Type B pancreatic cell (in vitro differentiated cells): ENCODE data around the gene LEMD2. TPM values are rescaled to one million over a fixed set of nuclear protein-coding genes. Genes with fewer than 3 reads are reported as not detected.
"Not testable (repeated sequence)": the region's sequence is repeated elsewhere in the genome, so short reads cannot be mapped to it uniquely, and the experiment has no call there.

Experiments used
- DNase-seq: peaks from one replicate; pipeline ENCODE4 v3.0.0; 2021; ENCODE audit warnings: mixed read lengths; ENCODE audit not compliant: unreplicated experiment; ENCODE audit errors: extremely low spot score
- H3K27ac Mint-ChIP-seq: 2 replicates; pipeline ENCODE4 v1.8.0; 2021; ENCODE audit warnings: mild to moderate bottlenecking, mixed read lengths
- H3K27me3 Mint-ChIP-seq: 2 replicates; pipeline ENCODE4 v1.8.0; 2021; ENCODE audit warnings: mixed read lengths
- H3K36me3 Mint-ChIP-seq: 2 replicates; pipeline ENCODE4 v1.8.0; 2021; ENCODE audit warnings: mixed read lengths
- H3K4me1 Mint-ChIP-seq: one replicate; pipeline ENCODE4 v1.8.0; 2021; ENCODE audit warnings: mixed read lengths; ENCODE audit not compliant: unreplicated experiment
- H3K4me3 Mint-ChIP-seq: 2 replicates; pipeline ENCODE4 v1.8.0; 2021; ENCODE audit warnings: mild to moderate bottlenecking, mixed read lengths
- H3K9me3 Mint-ChIP-seq: 2 replicates; pipeline ENCODE4 v1.8.0; 2021; ENCODE audit warnings: mixed read lengths
- total RNA-seq: library from RNA; stranded (reverse); gene quantifications from 2 replicates; pipeline ENCODE4 v1.2.1, GENCODE V29; 2021; ENCODE audit warnings: low replicate concordance
- TF ChIP-seq, protein P1 (sequence below): fragments of 200-600 bp; sonication (generic); conservative IDR thresholded peaks from 2 replicates; pipeline ENCODE4 v1.5.0; 2021; ENCODE audit warnings: antibody characterized with exemption, mild to moderate bottlenecking

LEMD2 gene
- total RNA-seq, 1 donor from 2014 or later = 64.7 TPM

- H3K9me3 Mint-ChIP-seq = no peaks in the 10 kb centered on the region
- TF ChIP-seq, protein P1, sequence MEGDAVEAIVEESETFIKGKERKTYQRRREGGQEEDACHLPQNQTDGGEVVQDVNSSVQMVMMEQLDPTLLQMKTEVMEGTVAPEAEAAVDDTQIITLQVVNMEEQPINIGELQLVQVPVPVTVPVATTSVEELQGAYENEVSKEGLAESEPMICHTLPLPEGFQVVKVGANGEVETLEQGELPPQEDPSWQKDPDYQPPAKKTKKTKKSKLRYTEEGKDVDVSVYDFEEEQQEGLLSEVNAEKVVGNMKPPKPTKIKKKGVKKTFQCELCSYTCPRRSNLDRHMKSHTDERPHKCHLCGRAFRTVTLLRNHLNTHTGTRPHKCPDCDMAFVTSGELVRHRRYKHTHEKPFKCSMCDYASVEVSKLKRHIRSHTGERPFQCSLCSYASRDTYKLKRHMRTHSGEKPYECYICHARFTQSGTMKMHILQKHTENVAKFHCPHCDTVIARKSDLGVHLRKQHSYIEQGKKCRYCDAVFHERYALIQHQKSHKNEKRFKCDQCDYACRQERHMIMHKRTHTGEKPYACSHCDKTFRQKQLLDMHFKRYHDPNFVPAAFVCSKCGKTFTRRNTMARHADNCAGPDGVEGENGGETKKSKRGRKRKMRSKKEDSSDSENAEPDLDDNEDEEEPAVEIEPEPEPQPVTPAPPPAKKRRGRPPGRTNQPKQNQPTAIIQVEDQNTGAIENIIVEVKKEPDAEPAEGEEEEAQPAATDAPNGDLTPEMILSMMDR = no peak
- H3K4me1 Mint-ChIP-seq = peaks cover 27% of the 10 kb centered on the region
- no peak overlapping the region for H3K4me3 Mint-ChIP-seq
- DNase-seq = no peak
- no peak overlapping the region for H3K27ac Mint-ChIP-seq
- H3K27me3 Mint-ChIP-seq = peaks cover 20% of the 10 kb centered on the region
- no peaks in the 10 kb centered on the region for H3K36me3 Mint-ChIP-seq
Observed at GRCh38 chr6:33833599-33833998, 44.7 kb upstream of the LEMD2 start.

GRCh38 chr6:33832831-33833230, 43.9 kb upstream of the LEMD2 start:
- not testable (repeated sequence) for H3K4me3 Mint-ChIP-seq, H3K27ac Mint-ChIP-seq, DNase-seq, H3K9me3 Mint-ChIP-seq, H3K36me3 Mint-ChIP-seq
- peaks cover 28% of the 10 kb centered on the region for H3K27me3 Mint-ChIP-seq
- peaks cover 26% of the 10 kb centered on the region for H3K4me1 Mint-ChIP-seq

DNA sequence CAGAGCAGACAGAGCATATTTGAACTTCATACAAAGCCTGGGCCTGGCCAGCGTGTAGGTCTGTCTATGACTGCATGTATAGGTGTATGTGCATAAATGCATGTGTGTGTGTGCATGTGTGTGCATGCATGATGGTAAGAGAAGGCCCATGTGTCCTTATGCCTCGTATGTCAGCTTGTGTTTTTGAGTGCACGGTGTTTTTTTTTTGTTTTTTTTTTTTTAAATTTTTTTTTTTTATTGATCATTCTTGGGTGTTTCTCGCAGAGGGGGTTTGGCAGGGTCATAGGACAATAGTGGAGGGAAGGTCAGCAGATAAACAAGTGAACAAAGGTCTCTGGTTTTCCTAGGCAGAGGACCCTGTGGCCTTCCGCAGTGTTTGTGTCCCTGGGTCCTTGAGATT, 42.8 kb upstream of the LEMD2 start:
- not testable (repeated sequence) for H3K9me3 Mint-ChIP-seq, DNase-seq, H3K36me3 Mint-ChIP-seq, H3K27ac Mint-ChIP-seq, H3K4me3 Mint-ChIP-seq
- H3K4me1 Mint-ChIP-seq = peaks cover 27% of the 10 kb centered on the region
- peaks cover 31% of the 10 kb centered on the region for H3K27me3 Mint-ChIP-seq

GRCh38 chr6:33830635-33831240, 41.8 kb upstream of the LEMD2 start:
- Mint-ChIP-seq H3K9me3 (no peaks in the 10 kb centered on the region), H3K4me3 (no peak overlapping the region), H3K4me1 (peaks cover 27% of the 10 kb centered on the region), H3K27me3 (peaks cover 31% of the 10 kb centered on the region), H3K27ac (no peak overlapping the region), H3K36me3 (no peaks in the 10 kb centered on the region)
- DNase-seq = no peak
- TF ChIP-seq, protein P1 = no peak

DNA sequence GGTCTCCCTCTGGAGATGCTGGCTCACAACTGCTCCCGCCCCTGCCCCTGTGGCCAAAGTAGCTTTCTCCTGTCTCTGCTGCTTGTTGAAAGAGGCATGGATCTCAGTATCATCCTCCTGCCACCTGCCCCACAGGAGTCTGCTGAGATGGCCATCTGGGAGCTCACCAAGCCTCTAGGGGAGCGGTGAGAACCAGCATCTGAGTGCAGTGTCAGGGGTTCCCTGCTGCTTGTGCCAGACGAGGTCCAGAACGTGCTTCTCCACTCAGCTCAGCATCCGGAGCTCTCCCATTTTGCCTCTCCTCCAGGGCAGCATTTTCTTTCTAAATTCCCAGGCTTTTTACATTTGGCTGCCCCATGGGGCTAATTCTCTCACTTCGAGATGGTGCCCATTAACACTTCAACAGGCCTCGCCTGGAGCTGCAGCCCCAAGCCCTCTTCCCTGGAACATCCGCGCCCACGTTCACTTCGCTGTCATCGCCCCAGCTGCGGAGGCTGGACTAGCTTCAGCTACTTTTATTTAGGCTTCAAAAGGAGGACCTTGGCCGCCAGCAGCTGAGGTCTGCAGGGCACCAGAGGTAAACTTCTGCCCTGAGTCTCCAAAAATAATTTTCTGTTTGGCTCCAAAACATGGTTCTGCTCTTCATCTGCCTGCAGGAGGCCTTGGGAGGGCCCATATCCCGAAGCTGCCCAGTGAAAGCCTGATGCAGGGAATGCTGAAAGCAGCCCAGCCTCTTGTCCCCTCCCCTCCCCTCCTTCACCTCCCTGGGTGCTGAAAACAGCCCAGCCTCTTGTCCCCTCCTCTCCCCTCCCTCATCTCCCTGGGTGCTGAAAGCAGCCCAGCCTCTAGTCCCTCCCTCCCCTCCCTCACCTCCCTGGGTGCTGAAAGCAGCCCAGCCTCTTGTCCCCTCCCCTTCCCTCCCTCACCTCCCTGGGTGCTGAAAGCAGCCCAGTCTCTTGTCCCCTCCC, 40.1 kb upstream of the LEMD2 start:
- DNase-seq = no peak
- no peak overlapping the region for H3K4me3 Mint-ChIP-seq
- H3K27ac Mint-ChIP-seq = no peak overlapping the region
- H3K27me3 Mint-ChIP-seq = peaks cover 35% of the 10 kb centered on the region
- H3K36me3 Mint-ChIP-seq = no peaks in the 10 kb centered on the region
- TF ChIP-seq, protein P1 = no peak
- H3K9me3 Mint-ChIP-seq = no peaks in the 10 kb centered on the region
- H3K4me1 Mint-ChIP-seq = peaks cover 20% of the 10 kb centered on the region

DNA sequence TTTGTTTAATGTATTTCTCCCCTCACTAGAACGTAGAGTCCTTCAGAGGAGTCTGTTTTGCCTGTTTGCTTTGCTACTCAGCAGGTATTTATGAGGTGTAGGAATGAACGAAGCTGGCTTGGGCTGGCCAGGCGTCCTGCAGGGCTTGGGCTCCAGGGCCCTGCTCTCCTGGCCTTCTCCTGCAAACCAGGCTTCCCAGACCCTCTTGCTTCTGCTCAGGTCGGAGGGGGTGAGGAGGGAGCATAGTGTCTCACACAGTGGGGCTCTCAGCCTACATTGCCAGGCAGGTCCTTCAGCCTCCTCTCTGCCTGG, 39.5 kb upstream of the LEMD2 start:
- H3K36me3 Mint-ChIP-seq = no peaks in the 10 kb centered on the region
- TF ChIP-seq, protein P1 = no peak
- H3K27ac Mint-ChIP-seq = no peak overlapping the region
- H3K9me3 Mint-ChIP-seq = no peaks in the 10 kb centered on the region
- H3K4me3 Mint-ChIP-seq = no peak overlapping the region
- peaks cover 35% of the 10 kb centered on the region for H3K27me3 Mint-ChIP-seq
- H3K4me1 Mint-ChIP-seq = peaks cover 20% of the 10 kb centered on the region
- no peak for DNase-seq
